SHP77 treated with DMSO at 0.1 percent for 48 hours (cell line): Measurements from ENCODE around the gene WDR1.

Experiments used
- DNase-seq: peaks from one replicate; lab custom pipeline; 2025; lab: John Stamatoyannopoulos, UW

WDR1 gene

DNA sequence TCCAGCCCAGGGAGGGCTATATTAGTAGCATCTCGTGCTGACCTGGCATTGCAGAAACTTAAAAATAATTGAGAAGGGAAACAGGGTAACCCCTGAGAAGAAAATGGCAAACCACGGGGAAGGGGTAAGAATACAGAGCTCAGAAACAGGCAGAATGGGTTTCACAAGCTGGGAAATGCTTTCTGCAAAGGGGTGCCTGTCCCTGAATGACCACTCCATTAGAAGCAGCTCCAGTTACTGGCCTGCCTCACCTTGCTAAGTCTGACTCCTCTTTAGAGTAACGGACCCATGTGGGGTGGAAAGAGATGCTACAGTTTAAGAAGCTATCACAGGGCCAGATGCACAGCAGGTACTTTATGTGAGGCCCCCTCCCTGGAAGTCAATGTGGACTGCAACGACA lies 2.5 kb downstream of the WDR1 start:
- no peak for DNase-seq

DNA sequence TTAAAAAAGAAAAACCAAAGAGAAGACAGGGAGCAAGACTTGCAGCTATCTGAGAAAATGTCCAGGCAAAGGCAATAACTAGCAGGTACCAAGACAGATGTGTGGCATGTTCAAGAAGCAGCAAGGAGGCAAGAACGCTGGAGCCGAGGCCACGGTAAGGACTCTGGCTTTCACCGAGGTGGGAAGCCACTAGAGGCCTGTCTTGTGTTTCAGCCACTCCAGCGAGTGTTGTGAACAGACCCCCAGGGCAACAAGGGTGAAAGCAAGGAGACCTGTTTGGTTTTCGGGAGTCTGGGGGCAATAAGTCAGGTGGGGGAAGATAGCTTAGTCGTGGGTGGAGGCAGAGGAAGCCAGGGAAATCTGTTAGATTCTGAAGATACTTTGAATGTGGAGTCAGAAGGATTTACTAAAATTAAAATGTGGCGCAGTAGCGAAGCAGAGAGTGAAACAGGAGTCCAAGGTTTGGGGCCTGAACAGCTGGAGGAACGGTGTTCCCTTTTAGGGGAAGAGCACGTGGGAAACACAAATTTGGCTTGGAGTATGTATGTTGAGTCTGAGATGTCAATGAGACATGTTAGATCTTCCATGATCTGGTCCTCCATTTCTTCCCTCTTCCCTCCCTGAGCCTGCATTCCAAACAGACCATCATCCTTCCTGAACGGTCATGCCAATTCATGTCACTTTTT lies 3.1 kb downstream of the WDR1 start:
- DNase-seq: no peak

DNA sequence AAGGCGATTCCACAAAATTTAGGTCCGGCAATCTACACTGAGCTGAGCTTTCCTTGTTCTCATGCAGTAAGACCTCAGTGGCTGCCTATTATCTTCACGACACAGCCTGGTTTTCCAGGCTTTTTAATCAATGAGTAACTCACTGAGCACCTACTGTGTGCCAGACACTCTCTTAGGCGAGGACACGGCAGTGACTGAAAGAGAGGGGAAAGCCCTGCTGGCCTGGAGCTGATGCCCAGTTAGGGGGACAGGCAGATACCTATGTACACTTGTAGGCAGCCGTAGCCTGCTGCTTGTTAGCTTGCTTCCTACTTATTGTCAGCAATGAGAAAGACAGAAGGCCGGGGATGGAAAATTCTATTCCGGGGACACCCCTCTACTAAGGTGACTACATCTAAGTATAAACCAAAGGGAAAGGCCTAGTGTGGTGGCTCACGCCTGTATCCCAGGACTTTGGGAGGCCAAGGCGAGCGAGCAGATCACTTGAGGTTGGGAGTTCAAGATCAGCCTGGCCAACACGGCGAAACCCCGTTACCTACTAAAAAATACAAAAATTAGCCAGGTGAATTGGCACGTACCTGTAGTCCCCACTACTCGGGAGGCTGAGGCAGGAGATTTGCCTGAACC lies 3.8 kb downstream of the WDR1 start:
- DNase-seq: no peak

DNA sequence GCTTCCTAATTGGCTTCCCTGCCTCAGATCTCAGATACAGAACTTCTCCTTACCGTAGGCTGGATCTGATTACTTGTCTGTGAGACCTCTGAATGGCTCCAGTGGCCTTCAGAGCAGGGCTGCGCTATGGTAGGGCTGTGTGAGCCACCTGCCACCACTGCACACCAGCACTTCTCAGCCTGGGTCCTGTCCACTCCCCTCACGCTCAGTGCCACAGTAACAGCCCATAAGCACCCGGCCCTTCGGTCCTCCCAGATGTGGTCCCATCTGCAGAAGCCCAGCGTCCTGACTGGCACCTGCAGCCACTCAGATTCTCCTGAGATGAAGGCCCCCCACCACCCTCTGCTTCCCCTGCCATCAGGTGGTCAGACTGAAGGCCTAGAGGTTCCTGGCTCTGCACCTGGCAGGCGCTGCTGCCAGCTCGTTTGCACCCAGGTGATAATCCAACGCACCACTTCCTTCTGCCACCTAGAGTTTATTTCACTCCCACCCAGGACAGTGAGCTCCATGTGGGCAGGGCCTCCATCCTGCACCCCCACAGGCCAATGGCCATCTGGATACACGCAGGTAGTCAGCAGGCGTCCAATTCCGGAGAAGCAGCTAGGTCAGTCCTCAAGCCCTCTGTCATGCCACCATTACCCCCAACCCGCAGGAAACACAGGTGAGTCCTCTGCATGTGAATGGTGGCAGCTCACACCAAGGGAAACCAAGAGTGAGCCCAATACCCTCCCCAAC lies 5.4 kb downstream of the WDR1 start:
- no peak for DNase-seq

DNA sequence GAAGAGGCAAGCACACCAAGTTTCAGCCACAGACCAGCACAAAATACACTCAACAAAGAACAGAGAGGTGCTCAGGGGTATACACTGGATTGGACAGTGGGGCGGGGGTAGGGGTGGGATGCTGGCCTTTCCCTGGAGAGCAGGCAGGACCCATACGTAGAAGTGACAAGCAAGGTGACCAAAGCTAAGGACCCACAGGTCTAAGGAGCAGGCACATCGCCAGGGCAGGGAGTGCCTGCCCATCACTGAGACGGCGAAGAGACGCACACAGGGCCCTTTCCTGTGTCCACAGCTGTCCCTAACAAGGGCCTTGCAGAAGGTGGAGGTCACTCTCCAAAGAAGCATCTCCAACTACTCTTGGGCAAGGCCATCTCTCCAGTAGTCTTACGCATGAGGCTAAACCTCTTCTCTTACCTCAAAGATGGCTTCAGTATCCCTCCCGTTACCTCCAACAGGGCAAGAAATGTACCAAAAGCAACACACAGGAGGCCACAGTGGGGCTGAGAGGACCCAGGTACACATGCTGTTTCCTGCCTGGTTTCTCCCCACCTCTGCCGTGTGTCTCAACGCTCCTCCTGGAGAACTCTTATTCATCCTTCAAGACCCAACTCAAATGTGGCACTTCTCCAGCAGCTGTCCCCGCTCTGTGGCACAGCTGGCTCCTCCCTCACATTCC lies 6.5 kb downstream of the WDR1 start:
- DNase-seq: no peak

DNA sequence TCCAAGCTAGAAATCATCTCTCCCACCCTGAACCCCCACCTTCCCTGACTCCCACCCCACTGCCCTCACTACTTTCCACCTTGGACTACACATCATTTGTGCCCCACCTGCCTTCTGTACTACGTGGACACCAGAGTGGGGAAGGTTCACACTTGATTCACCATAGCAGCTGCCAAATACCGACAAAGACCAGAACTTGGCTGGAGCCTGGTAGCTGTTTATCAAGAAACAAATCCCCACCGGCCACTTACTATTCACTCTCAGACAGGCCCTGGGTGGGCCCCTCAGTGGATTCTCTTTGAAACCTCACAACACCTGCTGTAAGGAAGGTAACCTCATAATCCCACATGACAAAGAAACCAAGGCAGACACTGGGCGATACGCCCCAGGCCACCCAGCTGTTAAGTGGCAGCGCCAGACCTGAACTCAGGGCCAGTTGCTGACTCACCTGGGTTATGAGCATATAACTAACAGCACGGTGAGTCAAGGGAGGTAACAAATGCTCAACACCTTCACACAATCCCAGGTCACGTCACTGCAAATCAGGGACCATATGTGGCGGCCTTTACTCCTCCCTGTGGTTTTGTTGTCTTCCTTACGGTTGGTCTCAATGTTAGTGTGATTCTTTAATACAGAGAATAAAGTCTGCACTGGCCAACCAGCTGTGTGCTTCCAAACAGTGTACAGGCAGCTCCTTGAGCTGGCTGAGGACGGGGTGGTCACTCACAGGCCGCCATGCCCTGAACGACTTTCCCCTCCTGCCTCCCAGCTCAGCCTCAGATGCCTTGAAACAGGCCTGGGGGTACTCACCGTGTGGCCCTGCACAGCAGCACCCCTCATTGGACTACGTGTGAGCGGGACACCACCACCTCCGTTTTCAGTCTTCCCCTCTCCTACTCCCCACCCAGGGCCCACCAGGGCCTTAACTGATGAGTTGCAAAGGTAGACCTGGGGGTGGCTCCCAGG lies 7.5 kb downstream of the WDR1 start:
- no peak for DNase-seq

DNA sequence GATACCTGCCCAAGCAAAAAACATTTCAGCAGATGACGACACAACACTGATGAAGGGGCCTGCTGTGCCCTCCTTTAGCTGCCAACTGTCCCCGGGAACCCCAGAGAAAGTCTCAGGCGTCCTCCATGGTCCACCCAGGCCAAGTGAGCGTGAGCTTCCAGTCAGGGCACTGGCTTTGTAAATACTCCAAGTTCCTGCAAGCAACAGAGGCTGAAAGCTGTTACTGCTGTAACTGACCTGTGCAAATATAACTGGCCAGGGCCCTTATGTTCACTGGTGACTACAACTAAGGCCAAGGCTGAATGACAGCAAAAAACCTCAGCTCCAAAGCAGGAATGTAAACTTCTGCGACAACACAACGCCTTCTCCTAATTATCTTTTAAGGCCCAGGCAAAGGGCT lies 8.2 kb downstream of the WDR1 start:
- no peak for DNase-seq

DNA sequence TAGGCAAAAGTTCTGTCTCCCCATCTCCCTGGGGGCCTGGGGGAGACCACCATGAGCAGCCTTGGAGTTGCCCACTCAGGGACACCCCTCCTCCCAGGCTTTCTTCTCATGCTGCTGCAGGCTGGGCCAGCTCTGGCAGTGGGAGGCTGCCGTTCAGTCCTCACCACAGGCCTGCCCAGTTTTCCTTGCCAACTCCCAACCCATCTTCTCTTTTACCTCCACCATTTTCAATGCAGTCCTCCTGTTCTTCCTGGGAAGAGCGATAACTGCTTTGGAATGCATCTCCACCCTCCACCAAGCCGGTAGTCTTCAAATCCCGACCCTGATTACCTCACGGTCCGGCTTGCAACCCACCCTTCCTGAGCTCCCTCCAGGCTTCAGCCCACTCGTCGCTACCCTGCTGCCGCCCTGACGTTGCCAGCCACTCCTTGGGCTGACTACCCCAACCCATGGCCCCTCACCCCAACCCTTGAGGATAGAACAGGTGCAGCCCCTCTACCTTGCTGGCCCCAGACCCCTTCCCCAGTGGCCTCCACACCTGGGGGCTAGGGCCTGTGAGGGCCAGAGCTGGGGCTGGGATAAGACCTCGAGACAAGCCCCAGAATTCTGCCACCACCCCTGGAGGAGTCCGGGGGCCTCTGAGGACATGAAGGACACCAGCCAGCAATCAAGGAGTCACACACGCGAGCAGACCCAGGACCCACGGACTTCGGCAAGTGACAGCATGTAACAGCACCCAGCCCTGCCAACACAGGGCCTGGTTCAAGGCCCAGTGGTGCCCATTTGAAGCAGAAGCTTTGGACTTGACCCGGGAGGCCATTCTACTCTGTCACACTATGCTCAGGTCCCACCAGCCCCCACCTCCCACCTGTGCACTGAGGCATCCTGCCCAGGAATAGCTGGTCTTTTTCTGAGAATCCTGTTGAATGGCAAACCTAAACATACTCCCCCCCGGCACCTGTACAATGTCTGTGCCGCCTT lies 9.2 kb downstream of the WDR1 start:
- no peak for DNase-seq

DNA sequence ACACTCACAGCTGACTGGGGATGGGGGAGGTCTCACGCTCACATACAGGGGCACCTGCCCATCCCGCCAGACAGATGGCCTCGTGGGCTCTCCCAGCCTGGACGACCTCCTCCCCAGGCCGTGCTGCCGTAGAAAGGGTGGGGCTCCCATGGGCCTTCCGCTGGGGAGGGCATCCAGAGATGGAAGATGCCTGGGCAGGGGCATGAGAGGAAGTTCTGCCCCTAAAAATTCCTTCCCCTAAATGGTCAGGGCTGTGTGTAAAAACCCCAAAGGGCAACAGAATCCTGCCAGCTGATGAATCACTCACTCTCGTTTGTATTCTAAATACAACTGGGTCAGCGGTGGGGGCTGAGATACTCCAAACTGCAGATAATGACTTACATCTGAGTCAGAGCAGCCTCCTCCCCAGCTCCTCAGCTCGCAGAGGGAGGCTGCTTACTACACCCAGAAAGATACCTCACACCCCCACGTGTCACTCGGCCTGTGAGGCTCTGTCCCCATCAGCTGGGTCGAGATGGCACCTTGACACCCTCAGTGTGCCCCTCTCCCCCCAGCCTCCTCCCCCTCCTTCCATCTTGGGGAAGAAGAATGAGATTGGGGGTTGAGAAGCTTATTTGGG lies 10.1 kb downstream of the WDR1 start:
- no peak for DNase-seq

DNA sequence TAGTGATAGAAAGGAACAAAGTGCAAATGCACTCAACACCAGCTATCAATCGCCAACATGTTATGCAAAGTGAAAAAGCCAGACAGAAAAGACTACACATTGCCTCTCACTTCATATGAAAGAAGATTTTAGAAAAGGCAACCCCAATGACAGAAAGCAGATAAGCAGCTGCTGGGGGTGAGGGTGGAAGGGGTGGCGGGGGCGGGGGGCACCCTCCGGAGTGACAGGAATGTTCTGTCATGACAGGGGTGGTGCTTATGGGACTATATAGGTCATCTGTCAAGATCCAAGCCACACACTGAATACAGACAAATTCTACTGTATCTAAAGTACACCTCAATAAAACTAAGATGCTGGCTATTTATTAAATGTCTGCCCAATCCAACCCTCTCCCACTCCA lies 10.7 kb downstream of the WDR1 start:
- no peak for DNase-seq

DNA sequence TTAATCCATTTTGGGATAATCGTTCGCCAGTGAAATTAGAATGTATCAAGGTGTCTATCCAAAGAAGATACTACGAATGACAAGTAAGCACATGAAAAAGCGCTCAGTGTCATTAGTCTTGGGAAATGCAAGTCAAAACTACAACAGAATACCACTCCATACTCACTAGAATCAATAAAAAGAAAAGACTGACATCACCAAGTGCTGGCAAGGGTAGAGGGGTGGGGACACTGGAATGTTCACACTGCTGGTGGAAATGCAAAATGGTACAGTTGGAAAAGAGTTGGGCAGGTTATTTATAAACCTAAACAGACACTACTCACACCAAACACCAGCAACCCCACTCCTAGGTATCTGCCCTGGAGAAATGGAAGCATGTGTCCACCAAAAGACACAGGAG lies 11.2 kb downstream of the WDR1 start:
- DNase-seq: no peak

DNA sequence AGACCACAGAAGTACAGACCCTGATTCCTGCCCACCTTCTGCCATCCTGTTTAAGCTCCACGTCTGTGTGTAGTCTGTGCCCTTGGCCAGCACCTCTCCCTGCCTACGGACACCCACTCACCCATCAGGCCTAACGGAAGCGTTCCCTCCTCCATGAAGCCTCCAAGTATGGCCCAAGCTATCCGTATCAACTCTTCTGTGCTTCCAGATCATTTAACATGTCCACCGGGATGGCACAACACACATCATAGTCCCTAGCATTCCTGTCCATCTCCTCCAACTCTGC lies 11.7 kb downstream of the WDR1 start:
- DNase-seq: no peak

DNA sequence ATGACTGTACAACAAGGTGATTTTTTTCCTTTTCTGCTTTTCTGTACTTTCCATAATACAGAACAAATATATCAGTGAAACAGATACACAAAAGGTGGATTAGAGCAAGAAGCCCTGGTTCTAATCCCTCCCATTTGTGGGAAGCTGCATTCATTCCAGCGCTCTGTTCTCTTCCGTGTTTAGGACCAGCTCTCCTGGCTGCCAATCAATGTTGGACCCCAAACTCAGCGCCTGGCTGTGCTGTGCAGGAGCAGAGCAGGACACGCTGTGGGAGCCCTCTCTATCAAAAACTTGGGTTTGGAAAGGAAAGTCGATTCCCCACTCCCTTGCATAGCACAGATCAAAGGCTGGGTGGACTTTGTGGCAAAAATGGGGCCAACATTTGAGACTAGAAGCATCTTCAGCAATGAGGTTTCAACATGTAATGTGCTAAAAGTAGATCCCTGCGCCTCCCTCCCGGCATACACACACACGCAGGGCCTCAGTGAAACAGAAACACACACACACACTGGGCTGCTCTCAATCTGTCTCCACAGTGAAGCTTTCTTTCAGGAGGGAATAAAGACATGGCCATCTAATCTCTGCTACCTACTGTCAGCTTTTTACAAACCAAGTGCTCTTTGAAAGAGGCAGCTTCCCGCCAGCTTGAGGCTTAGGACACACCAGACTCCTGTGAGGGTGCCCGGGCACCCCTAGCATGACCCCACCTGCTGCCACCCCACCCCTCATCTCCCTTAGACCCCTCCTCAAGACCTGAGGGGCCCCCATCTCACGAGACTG lies 12.2 kb downstream of the WDR1 start:
- no peak for DNase-seq

DNA sequence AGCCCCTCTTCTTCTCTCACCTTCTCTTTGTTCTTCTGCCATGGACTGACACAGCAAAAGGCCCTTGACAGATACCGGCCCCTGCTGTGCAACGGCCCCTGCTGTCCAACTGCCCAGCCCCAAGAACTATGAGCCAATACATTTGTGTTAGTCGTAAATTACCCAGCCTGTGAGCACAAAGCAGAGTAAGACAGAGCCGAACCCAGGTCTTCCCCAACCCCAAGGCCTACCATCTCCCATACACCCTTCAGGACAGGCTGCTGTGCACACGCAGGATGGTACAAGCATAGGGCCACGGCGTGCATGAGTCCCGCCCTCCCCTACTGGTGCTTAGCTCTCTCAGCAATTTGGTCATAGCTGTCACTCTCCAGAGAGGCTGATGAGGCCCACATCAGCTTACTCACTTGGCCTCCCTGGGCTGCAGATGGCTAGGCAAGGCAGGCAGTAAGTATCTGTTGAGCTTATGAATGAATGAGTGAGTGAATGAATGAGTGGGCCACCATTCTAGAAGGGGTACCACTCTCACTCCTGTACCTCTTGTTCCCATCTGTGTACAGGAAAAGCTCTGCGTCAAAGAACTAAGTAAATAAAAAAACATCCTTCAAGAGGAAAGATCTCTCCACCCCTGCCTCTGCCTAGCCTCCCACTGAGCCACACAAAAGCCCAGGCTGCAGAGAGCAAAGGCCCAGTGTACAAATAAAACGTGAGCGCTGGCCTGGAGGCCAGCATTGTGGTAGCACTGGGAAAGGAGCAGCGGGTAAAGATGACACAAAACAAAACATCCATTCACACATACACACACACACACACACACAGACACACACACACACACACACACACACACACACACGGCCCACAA lies 13.9 kb downstream of the WDR1 start:
- no peak for DNase-seq

DNA sequence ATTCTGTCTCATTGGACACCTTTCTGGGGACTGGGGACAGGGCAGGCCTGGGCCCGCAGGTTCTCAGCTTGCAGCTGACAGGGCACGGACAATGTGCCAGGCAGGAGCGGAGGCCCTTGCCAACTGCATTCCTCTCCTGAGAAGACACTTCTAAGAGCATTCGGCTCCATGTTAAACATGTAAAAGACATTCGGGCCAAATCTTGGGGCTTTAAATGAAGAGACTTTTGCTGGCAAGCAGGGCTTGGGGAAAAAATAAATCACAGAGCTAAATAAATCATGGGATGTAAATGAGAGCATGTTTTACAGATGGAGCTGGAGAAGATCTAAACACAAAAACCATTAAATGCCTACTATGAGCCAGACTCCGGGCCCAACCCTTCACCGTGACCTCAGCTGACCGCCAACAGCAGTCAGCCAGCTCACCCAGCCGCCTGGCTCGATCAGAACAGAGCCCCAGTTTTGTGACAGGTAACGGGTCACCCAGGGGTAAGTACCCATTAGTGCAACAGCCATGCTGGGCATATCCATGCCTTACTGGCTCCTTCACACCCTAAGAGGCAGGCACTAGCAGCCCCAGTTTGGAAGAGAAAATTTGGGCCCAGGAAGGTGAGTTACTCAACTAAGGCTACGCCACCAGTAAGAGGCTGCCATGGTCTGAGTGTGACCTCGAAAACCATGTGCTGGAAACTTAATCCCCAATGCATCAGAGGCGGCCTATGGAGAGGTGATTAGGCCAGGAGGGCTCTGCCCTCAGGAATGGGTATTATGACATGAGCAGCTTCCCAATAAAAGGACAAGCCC lies 14.7 kb downstream of the WDR1 start:
- no peak for DNase-seq

DNA sequence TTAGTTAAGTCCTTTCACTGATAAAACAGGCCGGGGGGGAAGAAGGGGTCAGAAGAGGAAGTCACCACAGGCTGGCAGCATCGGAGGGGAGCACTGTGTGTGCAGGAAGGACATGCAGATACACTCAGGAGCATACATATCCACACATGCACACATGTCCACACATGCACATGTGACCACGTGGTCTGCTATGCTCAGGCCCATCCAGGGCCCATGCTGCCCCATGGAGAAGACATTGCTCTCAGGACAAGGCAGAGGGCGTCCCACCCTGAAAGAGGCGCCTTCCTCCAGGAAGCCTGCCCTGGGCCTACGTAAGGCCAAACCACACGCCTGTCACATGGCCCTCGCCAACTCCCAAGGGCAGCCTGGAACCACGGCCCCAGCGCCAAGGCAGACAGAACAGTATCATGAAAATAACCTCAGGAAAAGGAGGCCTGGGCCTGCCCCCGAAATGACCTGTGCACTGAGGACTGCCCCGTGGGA lies 15.8 kb downstream of the WDR1 start:
- DNase-seq: no peak

DNA sequence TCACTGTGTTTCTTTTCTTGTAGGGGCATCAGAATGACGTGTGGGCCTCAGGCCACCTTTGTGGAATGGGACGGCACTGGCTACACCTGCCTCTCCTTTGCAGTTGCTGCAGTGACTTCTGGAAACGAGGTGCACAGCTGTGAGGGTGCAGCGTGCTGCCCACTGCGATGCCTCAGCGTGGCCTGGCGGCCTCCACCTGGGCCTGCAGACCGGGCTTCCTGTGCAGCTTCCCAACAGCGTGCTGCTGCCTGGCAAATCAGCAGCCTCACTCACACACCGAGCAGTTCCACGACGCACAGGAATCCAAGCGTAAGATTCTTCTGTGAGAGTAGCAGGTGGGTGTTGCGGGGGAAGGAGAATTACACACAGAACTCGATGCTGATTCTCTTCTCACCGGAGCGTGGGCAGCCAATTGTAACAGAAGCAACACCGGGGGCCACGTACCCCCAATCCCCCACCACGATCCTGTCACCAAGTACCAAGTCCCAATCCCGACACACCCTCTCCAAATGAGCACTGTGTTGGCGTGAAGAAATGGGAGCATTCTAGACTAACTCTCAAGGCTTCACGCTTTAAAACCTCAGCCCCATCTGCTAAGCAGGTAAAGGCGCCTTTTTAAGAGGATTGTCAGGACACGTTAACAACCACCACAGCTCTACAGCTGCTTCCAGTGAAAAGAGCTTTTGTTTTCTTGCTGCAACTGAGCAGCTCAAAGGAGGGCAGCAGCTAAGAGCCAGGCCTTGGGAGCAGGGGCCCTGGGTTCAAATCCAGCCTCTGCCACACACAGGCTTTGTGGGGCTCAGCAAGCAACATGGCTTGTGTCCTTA lies 16.9 kb downstream of the WDR1 start:
- DNase-seq: no peak
